PC-3 (cell line): ENCODE data around the gene CCT6A. TPM values are rescaled to one million over a fixed set of nuclear protein-coding genes. Genes with fewer than 3 reads are reported as not detected.

Experiments
- ATAC-seq: fragments of 200-7000 bp; cut with Tn5 transposase; 2 replicates; pipeline ENCODE4 v1.9.1; 2020; ENCODE audit warnings: mild to moderate bottlenecking, moderate library complexity
- BruUV-seq: library from RNA; stranded (reverse); fragments of 400-500 nt; replicated peaks from 2 replicates; lab custom pipeline; 2021; lab: Mats Ljungman, UMichigan
- CTCF ChIA-PET: fragments of 300-600 bp; sonication (Branson Sonifier 250); formaldehyde crosslinking; loops from one replicate; lab custom pipeline; 2022; ENCODE audit warnings: antibody characterized with exemption; lab: Charles Lee
- POLR2A ChIA-PET: fragments of 300-600 bp; sonication (Branson Sonifier 250); formaldehyde crosslinking; loops from one replicate; lab custom pipeline; 2022; ENCODE audit warnings: antibody characterized with exemption; ENCODE audit not compliant: unreplicated experiment; lab: Charles Lee
- DNase-seq: peaks from one replicate; pipeline ENCODE4 v3.0.0-alpha.2; 2015
- H2AFZ ChIP-seq: fragments of 300-600 bp; sonication (generic); 2 replicates; pipeline ENCODE4 v1.6.0; 2016; ENCODE audit warnings: antibody characterized with exemption, low read length
- H3F3A ChIP-seq: fragments of 300-600 bp; sonication (generic); one replicate; pipeline ENCODE4 v1.6.0; 2017; ENCODE audit warnings: antibody characterized with exemption, low read length, control low read depth, mild to moderate bottlenecking; ENCODE audit not compliant: unreplicated experiment
- H3K27ac ChIP-seq: fragments of 300-600 bp; sonication (generic); 2 replicates; pipeline ENCODE4 v1.5.1; 2016; ENCODE audit warnings: mild to moderate bottlenecking, low read length
- H3K27me3 ChIP-seq: fragments of 300-600 bp; sonication (generic); 2 replicates; pipeline ENCODE4 v1.6.1; 2016; ENCODE audit warnings: low read length, mixed read lengths
- H3K36me3 ChIP-seq: fragments of 300-600 bp; sonication (generic); 2 replicates; pipeline ENCODE4 v1.6.1; 2016; ENCODE audit warnings: low read depth, mixed run types, low read length, mixed read lengths
- H3K4me1 ChIP-seq: fragments of 300-600 bp; sonication (generic); 2 replicates; pipeline ENCODE4 v1.5.1; 2016; ENCODE audit warnings: low read length; ENCODE audit not compliant: insufficient read depth
- H3K4me2 ChIP-seq: fragments of 300-600 bp; sonication (generic); 2 replicates; pipeline ENCODE4 v1.6.0; 2016; ENCODE audit warnings: low read length
- H3K4me3 ChIP-seq: fragments of 300-600 bp; sonication (generic); 2 replicates; pipeline ENCODE4 v1.5.1; 2016; ENCODE audit warnings: mild to moderate bottlenecking, low read length, mixed read lengths
- H3K79me2 ChIP-seq: fragments of 300-600 bp; sonication (generic); 2 replicates; pipeline ENCODE4 v1.6.1; 2017; ENCODE audit warnings: low read length, mixed read lengths
- H3K9ac ChIP-seq: fragments of 300-600 bp; sonication (generic); 2 replicates; pipeline ENCODE4 v1.6.0; 2016; ENCODE audit warnings: mild to moderate bottlenecking, low read length
- H3K9me2 ChIP-seq: fragments of 300-600 bp; sonication (generic); replicated peaks from 2 replicates; pipeline ENCODE4 v1.6.1; 2016; ENCODE audit warnings: mixed run types, low read length, mixed read lengths
- H3K9me3 ChIP-seq: fragments of 300-600 bp; sonication (generic); 2 replicates; pipeline ENCODE4 v1.6.1; 2016; ENCODE audit warnings: low read length, mixed read lengths
- H4K20me1 ChIP-seq: fragments of 300-600 bp; sonication (generic); 2 replicates; pipeline ENCODE4 v1.6.1; 2016; ENCODE audit warnings: low read length, mixed read lengths
- EZH2 ChIP-seq: fragments of 300-600 bp; sonication (generic); IDR thresholded peaks from one replicate; pipeline ENCODE4 v1.6.1; 2017; ENCODE audit warnings: antibody characterized with exemption, mild to moderate bottlenecking, low read length; ENCODE audit not compliant: unreplicated experiment
- EZH2phosphoT487 ChIP-seq: fragments of 300-600 bp; sonication (generic); IDR thresholded peaks from 2 replicates; pipeline ENCODE4 v1.6.1; 2018; ENCODE audit warnings: mild to moderate bottlenecking, antibody characterized with exemption, low read length, borderline replicate concordance
- intact Hi-C: fragments of 100-400 bp; cut with micrococcal nuclease; formaldehyde crosslinking; loops from 2 replicates; pipeline ENCODE4 v1.9.0; 2023
- total RNA-seq: library from RNA; depleted of rRNA; stranded (reverse); fragments of >200 nt; gene quantifications from 2 replicates; pipeline ENCODE4 v1.2.3, GENCODE V29; 2014
- TF ChIP-seq, protein P1 (sequence below): fragments of 300-600 bp; sonication (generic); conservative IDR thresholded peaks from 2 replicates; pipeline ENCODE4 v1.5.1; 2017; ENCODE audit warnings: antibody characterized with exemption, low read depth, mild to moderate bottlenecking, low read length

The CCT6A gene
- total RNA-seq, 1 experiment from 2014 or later = 338 TPM

DNA sequence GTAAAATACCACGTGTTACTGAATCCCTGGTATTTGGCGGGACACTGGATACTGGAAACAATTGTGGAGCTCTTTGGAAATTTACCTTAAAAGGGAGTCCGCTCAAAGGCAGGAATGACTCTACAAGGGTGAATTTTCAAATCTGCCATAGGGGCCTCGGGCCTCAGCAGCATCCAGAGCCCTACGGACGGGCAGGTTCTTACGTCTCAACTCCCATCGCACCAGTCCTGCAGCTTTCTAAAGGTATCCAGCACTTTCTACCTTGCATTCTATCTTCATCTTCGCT lies 569 bp upstream of the CCT6A start:
- Histone ChIP-seq H3K4me1 (peaks cover 37% of the 10 kb centered on the region), H2AFZ (peak overlapping the region; percentile 81)
- POLR2A ChIA-PET = interaction anchor here (0.5 to 1.3 kb wide), 12 partner anchors 13 to 587 kb away, joined by 3 to 21 read pairs (median 4); partner anchors contain the start of genes CHCHD2 and SUMF2

DNA sequence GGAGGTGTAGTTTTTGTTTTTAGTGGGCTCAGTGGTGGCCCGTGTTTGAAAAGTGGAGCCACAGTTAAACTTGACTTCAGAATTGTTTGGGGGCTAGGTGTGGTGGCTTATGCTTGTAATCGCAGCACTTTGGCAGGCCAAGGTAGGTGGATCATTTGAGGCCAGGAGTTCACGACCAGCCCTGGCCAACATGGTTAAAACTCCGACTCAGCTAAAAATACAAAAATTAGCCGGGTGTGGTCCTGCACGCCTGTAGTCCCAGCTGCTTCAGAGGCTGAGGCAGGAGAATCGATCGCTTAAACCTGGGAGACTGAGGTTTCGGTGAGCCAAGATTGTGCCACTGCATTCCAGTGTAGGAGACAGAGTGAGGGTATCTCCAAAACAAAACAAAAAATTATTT lies 1.8 kb downstream of the CCT6A start:
- intact Hi-C loops = loop anchor here (5.0 kb wide), 1 partner anchor 86 kb away; no protein-coding TSS in a partner anchor

More for the DNA sequence above, 569 bp upstream of the CCT6A start:
- H3K9me2 ChIP-seq = no peaks in the 10 kb centered on the region
- intact Hi-C loops = loop anchor here (1.0 to 5.0 kb wide), 3 partner anchors 11 to 84 kb away; no protein-coding TSS in a partner anchor
- peaks cover 31% of the 10 kb centered on the region for H4K20me1 ChIP-seq
- peak overlapping the region; percentile 100 for H3K9ac ChIP-seq
- TSS peak; percentile 92 for BruUV-seq
- H3K36me3 ChIP-seq = peaks cover 35% of the 10 kb centered on the region
- no peaks in the 10 kb centered on the region for H3F3A ChIP-seq
- H3K79me2 ChIP-seq = peaks cover 75% of the 10 kb centered on the region
- DNase-seq (no peak), ATAC-seq (no peak)
- TF ChIP-seq EZH2 = no peak
- no peak for TF ChIP-seq EZH2phosphoT487
- TF ChIP-seq, protein P1, sequence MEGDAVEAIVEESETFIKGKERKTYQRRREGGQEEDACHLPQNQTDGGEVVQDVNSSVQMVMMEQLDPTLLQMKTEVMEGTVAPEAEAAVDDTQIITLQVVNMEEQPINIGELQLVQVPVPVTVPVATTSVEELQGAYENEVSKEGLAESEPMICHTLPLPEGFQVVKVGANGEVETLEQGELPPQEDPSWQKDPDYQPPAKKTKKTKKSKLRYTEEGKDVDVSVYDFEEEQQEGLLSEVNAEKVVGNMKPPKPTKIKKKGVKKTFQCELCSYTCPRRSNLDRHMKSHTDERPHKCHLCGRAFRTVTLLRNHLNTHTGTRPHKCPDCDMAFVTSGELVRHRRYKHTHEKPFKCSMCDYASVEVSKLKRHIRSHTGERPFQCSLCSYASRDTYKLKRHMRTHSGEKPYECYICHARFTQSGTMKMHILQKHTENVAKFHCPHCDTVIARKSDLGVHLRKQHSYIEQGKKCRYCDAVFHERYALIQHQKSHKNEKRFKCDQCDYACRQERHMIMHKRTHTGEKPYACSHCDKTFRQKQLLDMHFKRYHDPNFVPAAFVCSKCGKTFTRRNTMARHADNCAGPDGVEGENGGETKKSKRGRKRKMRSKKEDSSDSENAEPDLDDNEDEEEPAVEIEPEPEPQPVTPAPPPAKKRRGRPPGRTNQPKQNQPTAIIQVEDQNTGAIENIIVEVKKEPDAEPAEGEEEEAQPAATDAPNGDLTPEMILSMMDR = no peak
- no peaks in the 10 kb centered on the region for H3K27me3 ChIP-seq
- CTCF ChIA-PET = interaction anchor here (0.5 to 1.4 kb wide), 5 partner anchors 14 to 410 kb away, joined by 4 to 6 read pairs (median 6); no protein-coding TSS in a partner anchor
- H3K27ac ChIP-seq = peak overlapping the region; percentile 67
- H3K4me2 ChIP-seq = peak overlapping the region; percentile 94
- no peaks in the 10 kb centered on the region for H3K9me3 ChIP-seq
- peak overlapping the region; percentile 99 for H3K4me3 ChIP-seq

DNA sequence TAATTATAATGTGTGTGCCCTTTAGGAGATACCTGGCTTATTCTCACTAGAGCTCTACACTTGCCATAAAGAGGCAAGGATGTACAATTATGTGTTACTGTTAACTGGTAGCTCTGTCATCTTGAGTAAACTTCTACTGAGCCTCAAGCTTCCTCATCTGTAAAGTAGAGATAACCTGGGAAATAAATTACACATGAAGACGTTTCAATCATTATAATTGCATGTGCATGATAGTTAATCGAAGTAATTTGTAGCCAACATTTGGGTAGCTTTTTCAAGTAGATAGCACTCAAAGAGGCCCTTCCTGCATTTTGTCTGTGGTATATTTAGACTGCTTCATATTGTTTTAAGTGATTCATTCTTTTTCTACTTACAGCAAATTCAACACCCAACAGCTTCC lies 2.4 kb downstream of the CCT6A start:
- Histone ChIP-seq H3F3A (no peaks in the 10 kb centered on the region), H2AFZ (no peak overlapping the region), H4K20me1 (peaks cover 31% of the 10 kb centered on the region), H3K4me1 (peaks cover 42% of the 10 kb centered on the region), H3K27me3 (no peaks in the 10 kb centered on the region), H3K9me2 (no peaks in the 10 kb centered on the region), H3K27ac (no peak overlapping the region), H3K9ac (no peak overlapping the region), H3K4me3 (peak overlapping the region; percentile 99), H3K9me3 (no peaks in the 10 kb centered on the region), H3K4me2 (peak overlapping the region; percentile 90), H3K79me2 (peaks cover 80% of the 10 kb centered on the region), H3K36me3 (peaks cover 58% of the 10 kb centered on the region)
- POLR2A ChIA-PET = no interaction called here
- BruUV-seq = no TSS peak
- TF ChIP-seq, protein P1 = no peak
- TF ChIP-seq EZH2 = no peak
- CTCF ChIA-PET = no interaction called here
- DNase-seq = no peak
- no peak for ATAC-seq
- intact Hi-C loops = loop anchor here (5.0 kb wide), 1 partner anchor 87 kb away; no protein-coding TSS in a partner anchor

More for the DNA sequence above, 1.8 kb downstream of the CCT6A start:
- Histone ChIP-seq H3K79me2 (peaks cover 78% of the 10 kb centered on the region), H3K4me1 (peaks cover 42% of the 10 kb centered on the region), H3K4me3 (peak overlapping the region; percentile 99), H4K20me1 (peaks cover 31% of the 10 kb centered on the region), H3K27me3 (no peaks in the 10 kb centered on the region), H2AFZ (no peak overlapping the region), H3K36me3 (peaks cover 52% of the 10 kb centered on the region), H3K27ac (no peak overlapping the region), H3K9me2 (no peaks in the 10 kb centered on the region), H3F3A (no peaks in the 10 kb centered on the region), H3K9ac (peak overlapping the region; percentile 100), H3K9me3 (no peaks in the 10 kb centered on the region), H3K4me2 (peak overlapping the region; percentile 90)
- ATAC-seq = no peak
- no TSS peak for BruUV-seq
- POLR2A ChIA-PET = no interaction called here
- CTCF ChIA-PET = no interaction called here
- no peak for DNase-seq
- TF ChIP-seq EZH2 (no peak), EZH2phosphoT487 (no peak)
- TF ChIP-seq, protein P1 = no peak
